PC-9 (cell line): Measurements from ENCODE around the gene COL5A1.

Experiments used
- EZH2 ChIP-seq: fragments of 200-600 bp; sonication (generic); IDR thresholded peaks from 2 replicates; pipeline ENCODE4 v1.8.0; 2017; ENCODE audit warnings: antibody characterized with exemption, low read depth
- TF ChIP-seq, protein P1 (sequence below): fragments of 200-600 bp; sonication (generic); conservative IDR thresholded peaks from 2 replicates; pipeline ENCODE4 v1.6.1; 2017; ENCODE audit warnings: mixed run types, antibody characterized with exemption, mild to moderate bottlenecking, moderate library complexity

DNA sequence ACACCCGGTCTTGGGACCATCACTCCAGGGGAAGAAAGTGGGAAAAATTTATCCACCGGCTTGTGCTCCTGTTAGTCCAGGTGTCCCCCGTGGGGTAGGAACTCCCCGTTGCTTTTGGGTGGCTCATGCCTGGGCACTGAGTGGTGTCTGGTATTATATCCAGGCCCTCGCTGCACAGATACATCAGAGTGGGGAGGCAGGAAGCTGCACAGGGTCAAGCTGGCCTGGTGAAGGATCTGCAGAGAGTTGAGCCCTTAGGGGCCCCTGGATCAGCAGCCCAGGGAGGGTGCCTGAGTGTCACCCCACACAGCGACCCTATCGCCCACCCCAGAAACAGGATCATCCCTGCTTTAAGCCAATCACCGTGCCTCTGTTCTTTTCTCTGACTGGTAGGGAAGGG is 24.4 kb upstream of the COL5A1 start:
- TF ChIP-seq, protein P1, sequence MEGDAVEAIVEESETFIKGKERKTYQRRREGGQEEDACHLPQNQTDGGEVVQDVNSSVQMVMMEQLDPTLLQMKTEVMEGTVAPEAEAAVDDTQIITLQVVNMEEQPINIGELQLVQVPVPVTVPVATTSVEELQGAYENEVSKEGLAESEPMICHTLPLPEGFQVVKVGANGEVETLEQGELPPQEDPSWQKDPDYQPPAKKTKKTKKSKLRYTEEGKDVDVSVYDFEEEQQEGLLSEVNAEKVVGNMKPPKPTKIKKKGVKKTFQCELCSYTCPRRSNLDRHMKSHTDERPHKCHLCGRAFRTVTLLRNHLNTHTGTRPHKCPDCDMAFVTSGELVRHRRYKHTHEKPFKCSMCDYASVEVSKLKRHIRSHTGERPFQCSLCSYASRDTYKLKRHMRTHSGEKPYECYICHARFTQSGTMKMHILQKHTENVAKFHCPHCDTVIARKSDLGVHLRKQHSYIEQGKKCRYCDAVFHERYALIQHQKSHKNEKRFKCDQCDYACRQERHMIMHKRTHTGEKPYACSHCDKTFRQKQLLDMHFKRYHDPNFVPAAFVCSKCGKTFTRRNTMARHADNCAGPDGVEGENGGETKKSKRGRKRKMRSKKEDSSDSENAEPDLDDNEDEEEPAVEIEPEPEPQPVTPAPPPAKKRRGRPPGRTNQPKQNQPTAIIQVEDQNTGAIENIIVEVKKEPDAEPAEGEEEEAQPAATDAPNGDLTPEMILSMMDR = no peak
- no peak for TF ChIP-seq EZH2
